ENCODE results near the gene BMP6.

DNA sequence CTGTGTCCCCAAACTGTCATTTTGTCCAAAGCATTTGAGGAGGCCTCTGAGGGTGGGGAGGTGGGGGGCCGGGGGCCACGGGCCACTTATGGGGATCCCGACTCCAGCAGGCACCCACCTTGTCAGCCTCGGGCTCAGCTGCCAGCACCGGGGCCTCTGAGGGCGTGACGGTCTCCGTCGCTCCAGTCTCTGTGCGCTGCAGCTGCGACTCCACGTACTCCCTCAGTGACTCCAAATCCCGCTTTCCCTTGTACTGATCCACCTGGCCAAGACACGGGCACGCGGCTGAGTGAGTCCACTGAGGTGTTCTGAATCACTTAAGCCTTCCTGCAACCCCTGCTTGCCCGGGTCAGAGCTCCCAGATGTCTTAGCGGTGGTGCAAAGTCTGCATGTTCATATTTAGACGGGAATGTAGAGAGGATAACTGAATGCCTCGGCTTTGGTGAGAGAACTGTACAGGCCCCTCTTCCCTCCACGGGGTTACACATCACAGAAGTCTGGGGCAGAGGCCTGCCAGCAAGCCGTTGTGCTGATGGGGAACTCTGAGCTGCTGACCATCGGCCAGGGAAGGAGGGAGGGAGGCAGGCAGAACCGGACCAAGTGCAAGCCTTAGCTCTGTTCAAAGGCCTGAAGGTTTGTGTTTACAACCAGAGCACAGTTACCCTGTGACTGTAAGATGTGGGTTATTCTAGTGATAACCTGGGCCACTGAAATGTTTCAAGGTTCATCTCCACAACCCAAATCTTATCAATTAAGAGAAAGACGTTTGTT, 162.9 kb downstream of the BMP6 start:
- TF ChIP-seq, protein P1, sequence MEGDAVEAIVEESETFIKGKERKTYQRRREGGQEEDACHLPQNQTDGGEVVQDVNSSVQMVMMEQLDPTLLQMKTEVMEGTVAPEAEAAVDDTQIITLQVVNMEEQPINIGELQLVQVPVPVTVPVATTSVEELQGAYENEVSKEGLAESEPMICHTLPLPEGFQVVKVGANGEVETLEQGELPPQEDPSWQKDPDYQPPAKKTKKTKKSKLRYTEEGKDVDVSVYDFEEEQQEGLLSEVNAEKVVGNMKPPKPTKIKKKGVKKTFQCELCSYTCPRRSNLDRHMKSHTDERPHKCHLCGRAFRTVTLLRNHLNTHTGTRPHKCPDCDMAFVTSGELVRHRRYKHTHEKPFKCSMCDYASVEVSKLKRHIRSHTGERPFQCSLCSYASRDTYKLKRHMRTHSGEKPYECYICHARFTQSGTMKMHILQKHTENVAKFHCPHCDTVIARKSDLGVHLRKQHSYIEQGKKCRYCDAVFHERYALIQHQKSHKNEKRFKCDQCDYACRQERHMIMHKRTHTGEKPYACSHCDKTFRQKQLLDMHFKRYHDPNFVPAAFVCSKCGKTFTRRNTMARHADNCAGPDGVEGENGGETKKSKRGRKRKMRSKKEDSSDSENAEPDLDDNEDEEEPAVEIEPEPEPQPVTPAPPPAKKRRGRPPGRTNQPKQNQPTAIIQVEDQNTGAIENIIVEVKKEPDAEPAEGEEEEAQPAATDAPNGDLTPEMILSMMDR (IDR thresholded peaks at IDR 0.05 in 2 of 3, conservative IDR thresholded peaks at IDR 0.05 in 1 of 3; ENCODE audit: borderline replicate concordance in 1 of 3, insufficient read depth in 1 of 3, low read depth in 2 of 3, low read length in 2 of 3), result no peak
- TF ChIP-seq, protein P2, sequence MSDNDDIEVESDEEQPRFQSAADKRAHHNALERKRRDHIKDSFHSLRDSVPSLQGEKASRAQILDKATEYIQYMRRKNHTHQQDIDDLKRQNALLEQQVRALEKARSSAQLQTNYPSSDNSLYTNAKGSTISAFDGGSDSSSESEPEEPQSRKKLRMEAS (IDR thresholded peaks at IDR 0.05), result no peak
- TF ChIP-seq, protein P3, sequence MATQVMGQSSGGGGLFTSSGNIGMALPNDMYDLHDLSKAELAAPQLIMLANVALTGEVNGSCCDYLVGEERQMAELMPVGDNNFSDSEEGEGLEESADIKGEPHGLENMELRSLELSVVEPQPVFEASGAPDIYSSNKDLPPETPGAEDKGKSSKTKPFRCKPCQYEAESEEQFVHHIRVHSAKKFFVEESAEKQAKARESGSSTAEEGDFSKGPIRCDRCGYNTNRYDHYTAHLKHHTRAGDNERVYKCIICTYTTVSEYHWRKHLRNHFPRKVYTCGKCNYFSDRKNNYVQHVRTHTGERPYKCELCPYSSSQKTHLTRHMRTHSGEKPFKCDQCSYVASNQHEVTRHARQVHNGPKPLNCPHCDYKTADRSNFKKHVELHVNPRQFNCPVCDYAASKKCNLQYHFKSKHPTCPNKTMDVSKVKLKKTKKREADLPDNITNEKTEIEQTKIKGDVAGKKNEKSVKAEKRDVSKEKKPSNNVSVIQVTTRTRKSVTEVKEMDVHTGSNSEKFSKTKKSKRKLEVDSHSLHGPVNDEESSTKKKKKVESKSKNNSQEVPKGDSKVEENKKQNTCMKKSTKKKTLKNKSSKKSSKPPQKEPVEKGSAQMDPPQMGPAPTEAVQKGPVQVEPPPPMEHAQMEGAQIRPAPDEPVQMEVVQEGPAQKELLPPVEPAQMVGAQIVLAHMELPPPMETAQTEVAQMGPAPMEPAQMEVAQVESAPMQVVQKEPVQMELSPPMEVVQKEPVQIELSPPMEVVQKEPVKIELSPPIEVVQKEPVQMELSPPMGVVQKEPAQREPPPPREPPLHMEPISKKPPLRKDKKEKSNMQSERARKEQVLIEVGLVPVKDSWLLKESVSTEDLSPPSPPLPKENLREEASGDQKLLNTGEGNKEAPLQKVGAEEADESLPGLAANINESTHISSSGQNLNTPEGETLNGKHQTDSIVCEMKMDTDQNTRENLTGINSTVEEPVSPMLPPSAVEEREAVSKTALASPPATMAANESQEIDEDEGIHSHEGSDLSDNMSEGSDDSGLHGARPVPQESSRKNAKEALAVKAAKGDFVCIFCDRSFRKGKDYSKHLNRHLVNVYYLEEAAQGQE (IDR thresholded peaks at IDR 0.05; ENCODE audit: low read depth), result no peak

Measured in HCT116 (cell line).